ENCODE data around the gene USP49.

Gene USP49

GRCh38 chr6:41929924-41930323, 34.7 kb upstream of the USP49 start:
- no peak for DNase-seq (ENCODE audit: low read depth)

GRCh38 chr6:41927253-41927652, 32.1 kb upstream of the USP49 start:
- DNase-seq (ENCODE audit: low read depth) = no peak

DNA sequence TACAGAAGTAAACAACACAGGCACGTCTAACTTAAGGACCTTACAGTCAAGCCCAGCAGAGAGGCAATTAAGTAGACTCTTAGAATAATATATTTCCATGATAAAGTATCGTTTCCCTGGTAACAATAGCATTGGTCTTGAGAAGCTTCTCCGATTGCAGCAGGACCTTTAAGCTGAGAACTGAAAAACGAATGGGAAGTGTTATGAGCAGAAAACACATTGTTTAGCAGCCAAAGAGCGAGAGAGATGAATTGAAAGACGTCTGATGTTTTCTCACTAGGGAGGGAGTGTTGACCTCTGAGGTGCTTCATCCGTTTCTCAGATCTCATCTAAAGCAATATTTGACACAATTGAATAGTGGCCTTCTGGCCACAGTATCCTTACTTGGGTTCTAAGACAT, 27.0 kb upstream of the USP49 start:
- DNase-seq (ENCODE audit: low read depth) = no peak

DNA sequence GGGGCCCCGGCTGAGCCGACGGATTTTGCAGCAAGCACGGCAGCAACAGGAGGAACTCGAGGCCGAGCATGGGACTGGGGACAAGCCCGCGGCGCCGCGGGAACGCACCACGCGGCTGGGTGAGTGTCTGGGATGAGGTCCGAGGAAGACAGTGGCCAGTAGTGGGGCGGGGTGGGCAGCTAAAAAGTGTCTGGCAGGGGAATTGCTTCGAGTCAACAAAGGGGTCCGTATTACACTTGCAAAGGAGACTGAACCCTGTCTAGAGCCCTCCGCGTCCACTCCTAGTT, 26.5 kb upstream of the USP49 start:
- no peak for DNase-seq (ENCODE audit: low read depth)

GRCh38 chr6:41920921-41921711, 25.9 kb upstream of the USP49 start, which contains the start of the genes BYSL and MED20:
Gene BYSL, plus strand, starts transcription at chr6:41921499. Its CDS starts 64 bp downstream, at chr6:41921563.
Gene MED20, minus strand, starts transcription at chr6:41921139. Its CDS starts 121 bp downstream, at chr6:41921018.
- peak; percentile 81 for DNase-seq (ENCODE audit: low read depth)

DNA sequence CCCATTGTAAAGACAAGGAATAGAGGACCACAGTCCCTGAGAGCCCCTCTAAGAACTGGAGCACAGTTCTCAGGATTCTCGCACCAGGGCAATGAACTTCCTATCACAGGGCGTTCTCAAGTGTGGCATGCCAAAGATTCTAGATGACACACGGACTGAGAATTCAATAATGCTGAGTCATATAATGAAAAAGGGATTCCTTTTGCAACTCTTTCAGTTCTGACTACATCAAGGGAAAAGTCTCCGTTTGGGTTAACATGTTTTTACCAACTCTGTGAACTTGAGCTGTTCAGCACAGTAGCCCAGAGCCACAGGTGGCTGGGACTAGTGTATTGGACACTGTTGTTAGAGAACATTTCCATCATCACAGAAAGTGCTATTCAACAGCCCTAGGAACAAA, 22.4 kb upstream of the USP49 start:
- peak; percentile 92 for DNase-seq (ENCODE audit: low read depth)

- DNase-seq (ENCODE audit: low read depth) = no peak
Measured at GRCh38 chr6:41914869-41915530, 19.8 kb upstream of the USP49 start.

DNA sequence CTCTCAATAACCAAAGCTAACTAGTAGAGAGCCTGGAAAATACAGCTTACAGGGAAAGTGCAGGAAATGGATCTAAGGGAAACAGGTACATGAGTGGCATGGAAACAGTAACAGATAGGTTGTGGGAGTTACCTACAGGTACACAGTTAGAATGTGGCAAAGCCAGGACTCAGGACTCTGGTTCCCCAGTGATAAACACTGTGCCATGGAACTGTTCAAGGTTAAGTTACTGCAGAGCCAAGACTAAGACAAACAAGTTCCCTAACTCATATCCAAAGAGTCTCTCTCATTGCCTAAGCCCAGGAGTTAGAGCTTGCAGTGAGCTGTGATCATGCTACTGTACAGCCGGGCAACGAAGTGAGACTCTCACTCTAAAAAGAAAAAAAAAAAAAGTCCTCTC, 19.2 kb upstream of the USP49 start:
- DNase-seq (ENCODE audit: low read depth) = no peak

GRCh38 chr6:41909727-41910126, 14.6 kb upstream of the USP49 start:
- no peak for DNase-seq (ENCODE audit: low read depth)

- no peak for DNase-seq (ENCODE audit: low read depth)
Measured at GRCh38 chr6:41901882-41902519, 6.8 kb upstream of the USP49 start.

- DNase-seq (ENCODE audit: low read depth) = no peak
Measured at GRCh38 chr6:41900861-41901260, 5.7 kb upstream of the USP49 start.

DNA sequence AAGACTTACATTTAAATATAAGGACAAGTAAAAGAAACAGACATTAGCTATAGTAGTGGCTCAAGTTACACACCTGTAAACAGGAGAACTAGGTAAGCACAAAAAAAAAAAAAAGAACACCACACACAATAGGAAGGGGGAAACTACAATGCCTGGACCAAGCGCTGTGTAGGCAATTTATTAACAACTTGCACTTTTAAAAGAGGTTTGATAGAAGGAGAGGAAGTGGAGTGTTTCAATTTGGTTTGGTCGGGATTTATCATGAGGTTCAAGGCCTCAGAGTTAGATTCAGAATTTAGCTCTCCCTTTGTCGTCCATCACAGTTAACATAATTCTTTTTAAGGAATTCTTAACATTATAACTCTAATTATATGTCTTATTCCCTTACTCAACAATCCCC, 1.1 kb upstream of the USP49 start:
- no peak for DNase-seq (ENCODE audit: low read depth)

- DNase-seq (ENCODE audit: low read depth) = no peak
Measured at GRCh38 chr6:41894366-41895299, 542 bp downstream of the USP49 start.

DNA sequence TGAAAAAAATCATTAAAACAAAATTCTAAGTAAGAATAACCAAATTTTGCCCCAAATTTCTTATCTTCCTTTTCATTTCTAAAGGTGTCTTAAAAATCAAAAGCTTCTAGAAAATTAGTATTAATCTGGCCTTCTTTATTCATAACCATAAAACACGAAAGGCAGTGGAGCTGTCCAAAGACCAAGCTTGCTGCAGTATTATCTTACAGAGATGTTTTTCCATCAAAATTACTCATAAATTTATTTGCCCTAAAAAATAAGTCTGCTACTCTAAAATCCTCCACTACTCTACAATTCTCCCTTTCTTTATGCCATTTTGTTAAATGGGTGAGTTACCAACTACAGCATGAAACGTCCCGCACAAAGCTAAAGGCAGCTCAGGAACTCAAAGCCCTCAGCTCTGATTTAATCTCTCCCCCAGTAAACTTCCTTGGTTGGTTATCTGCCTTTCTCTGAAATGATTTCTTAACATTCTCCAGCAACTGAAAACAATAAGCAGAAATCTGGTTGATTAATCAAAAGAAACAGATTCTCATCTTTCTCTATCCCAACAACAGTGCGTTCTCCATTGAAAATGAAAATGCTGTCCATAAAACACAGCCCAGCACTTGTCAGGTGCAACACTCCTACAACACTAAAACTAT, 2.1 kb downstream of the USP49 start:
- DNase-seq (ENCODE audit: low read depth) = no peak

DNA sequence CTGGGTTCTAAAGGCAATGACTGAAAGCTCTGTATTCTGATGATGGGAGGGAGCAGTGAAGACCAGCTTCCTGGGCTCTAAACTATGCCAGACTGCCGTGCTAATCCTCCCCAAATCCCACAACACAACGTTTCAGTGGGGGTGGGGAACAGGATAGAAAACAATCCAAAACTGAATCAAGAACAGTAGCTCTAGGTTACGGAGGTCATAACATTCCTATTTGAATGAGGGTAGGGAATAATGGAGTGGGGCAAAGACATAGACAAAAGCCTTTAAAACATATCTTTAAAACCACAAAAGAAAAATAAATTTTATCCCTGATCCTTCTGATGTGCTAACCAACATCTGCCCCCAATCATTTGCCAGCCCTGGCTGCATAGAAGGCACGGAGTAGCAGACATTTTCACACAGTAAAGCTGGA, 7.8 kb downstream of the USP49 start:
- DNase-seq (ENCODE audit: low read depth) = peak; percentile 18

DNA sequence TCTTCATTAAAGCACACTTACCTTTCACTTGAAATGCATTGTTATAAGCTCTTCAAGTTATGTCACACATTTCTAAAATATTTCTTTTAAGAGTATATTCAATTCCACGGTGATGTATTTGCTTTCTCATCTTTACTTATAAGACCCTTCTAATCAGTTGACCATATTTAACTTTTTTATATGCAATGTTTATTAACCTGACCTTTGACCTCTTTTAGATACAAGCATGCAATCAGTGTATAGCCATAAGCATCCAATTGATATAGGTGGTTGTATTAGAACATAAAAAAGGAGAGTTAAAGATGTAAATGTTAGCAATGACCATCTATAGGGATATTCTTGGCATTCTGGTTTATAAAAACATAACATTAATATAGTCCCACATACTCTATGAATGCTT, 9.2 kb downstream of the USP49 start:
- no peak for DNase-seq (ENCODE audit: low read depth)

DNA sequence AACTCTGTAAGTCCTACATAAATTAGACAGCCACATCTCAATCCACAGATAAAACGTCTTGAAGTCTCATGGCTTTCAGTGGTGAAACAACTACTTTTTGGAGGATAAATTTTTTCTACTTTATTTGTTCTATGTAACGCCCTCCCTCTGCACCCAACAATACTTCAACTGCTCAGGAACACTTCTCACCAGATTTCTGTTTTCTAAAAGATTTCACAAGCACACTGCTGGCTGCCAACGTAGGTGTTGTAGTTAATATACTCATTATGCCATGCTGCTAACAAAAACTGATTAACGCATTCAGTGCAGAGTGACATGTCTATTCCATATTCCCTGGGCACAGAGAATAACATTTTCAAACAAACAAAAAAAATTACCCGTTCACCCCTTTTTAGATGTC, 10.2 kb downstream of the USP49 start:
- no peak for DNase-seq (ENCODE audit: low read depth)

DNA sequence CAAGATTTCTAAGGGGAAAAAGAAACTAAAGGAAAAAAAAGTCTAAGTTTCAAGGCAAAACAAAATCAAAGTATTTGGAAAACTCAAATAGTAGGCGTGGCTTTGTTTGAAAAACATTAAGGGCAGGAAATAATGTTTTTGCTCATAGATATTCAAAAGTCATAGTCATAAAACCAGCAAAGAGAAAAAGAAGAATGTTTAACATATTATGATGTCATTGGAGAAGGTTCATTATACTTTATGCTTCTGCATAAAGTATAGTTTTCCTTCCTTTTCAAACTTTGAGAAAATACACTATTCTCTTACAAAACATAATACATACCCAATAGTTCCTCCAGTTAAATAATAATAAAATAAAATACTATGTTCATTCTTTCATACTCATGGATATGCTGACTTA, 13.7 kb downstream of the USP49 start:
- no peak for DNase-seq (ENCODE audit: low read depth)

DNA sequence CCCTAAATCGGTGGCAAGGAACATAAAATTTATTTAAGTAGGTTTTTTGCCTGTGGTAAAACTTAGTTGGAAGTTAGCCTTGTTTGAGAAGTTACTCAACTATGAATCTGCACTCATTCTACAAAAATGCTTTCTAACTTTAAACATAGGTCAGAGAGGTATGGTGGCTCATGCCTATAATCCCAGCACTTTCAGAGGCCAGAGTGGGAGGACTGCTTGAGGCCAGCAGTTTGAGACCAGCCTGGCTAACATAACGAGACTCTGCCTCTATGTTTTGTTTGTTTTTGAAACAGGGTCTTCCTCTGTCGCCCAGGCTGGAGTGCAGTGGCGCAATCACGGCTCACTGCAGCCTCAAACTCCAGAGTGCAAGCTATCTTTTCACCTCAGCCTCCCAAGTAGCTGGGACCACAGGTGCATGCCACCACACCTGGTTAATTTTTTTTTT, 16.2 kb downstream of the USP49 start:
- peak; percentile 84 for DNase-seq (ENCODE audit: low read depth)

DNA sequence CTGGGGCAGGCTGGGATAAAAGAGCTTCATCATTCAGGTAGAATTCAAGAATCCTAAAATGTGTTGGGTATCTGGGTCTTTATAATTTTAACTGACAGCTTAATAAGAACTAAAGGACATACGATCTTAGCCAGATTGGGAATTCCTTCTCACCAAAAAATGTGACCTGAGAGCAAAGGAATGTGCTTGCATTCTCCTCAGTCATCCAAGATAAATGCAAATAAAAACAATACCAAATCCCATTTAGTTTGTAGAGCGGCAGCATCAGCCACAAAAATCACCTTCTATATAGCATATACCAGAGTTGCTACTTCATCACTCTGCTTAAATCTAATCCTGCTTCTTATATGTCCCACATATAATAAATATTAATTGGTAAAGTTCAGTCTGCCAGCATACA, 16.9 kb downstream of the USP49 start:
- DNase-seq (ENCODE audit: low read depth) = peak; percentile 32

DNA sequence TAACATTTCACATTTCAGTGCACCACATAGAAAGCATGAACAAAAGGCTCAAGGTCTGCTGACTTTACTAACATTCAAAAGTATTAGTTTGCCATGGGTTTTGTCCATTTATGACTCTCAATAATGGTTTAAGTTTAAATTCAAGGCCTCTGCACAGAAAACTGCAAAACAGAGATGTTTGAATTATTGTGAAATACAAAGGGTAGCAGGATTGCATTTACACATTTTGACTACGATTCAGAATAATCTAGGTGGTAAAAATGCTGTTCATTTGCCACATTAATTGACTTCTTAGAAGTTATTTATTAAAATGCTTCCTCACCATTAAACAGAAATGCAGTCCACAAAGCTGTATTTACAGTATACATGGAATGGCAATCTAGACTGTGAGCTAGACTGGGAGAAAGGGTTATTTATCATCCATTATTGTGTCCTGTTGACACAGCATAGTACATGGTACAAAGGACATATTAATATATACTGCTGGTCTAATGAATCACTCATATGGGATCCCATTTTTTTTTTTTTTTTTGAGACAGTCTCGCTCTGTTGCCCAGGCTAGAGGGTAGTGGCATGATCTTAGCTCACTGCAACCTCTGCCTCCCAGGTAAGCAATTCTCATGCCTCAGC, 18.0 kb downstream of the USP49 start:
- DNase-seq (ENCODE audit: low read depth) = no peak
